WTC11 (cell line): ENCODE results near the gene DOCK1. TPM values are rescaled to one million over a fixed set of nuclear protein-coding genes. Genes with fewer than 3 reads are reported as not detected.

Experiments used
- ATAC-seq: fragments of 200-7000 bp; cut with Tn5 transposase; 2 replicates; pipeline ENCODE4 v1.10.0; 2021; ENCODE audit warnings: mild to moderate bottlenecking, moderate library complexity
- CTCF ChIA-PET: fragments of 300-600 bp; sonication (Branson Sonifier 250); formaldehyde crosslinking; loops from one replicate; lab custom pipeline; 2021; ENCODE audit warnings: antibody characterized with exemption; lab: Charles Lee
- POLR2A ChIA-PET: fragments of 350-600 bp; sonication (Branson Sonifier 250); formaldehyde crosslinking; loops from one replicate; lab custom pipeline; 2021; ENCODE audit warnings: antibody characterized with exemption; lab: Charles Lee
- DNase-seq: peaks from one replicate; pipeline ENCODE4 v3.0.0; 2021; ENCODE audit warnings: low spot score
- H3K27ac Mint-ChIP-seq: 2 replicates; pipeline ENCODE4 v1.8.0; 2021; ENCODE audit warnings: mixed read lengths
- H3K27me3 Mint-ChIP-seq: 2 replicates; pipeline ENCODE4 v1.8.0; 2021; ENCODE audit warnings: low read depth, mild to moderate bottlenecking, moderate library complexity, mixed read lengths
- H3K36me3 Mint-ChIP-seq: 2 replicates; pipeline ENCODE4 v1.8.0; 2021; ENCODE audit warnings: mixed read lengths
- H3K4me1 Mint-ChIP-seq: 2 replicates; pipeline ENCODE4 v1.8.0; 2022; ENCODE audit warnings: mixed read lengths
- H3K4me3 Mint-ChIP-seq: 2 replicates; pipeline ENCODE4 v1.8.0; 2021; ENCODE audit warnings: mild to moderate bottlenecking, moderate library complexity, mixed read lengths
- H3K9me3 Mint-ChIP-seq: 2 replicates; pipeline ENCODE4 v1.8.0; 2021; ENCODE audit warnings: mixed read lengths
- ATF3 ChIP-seq: sonication (generic); formaldehyde crosslinking; conservative IDR thresholded peaks from 2 replicates; pipeline ENCODE4 v1.8.1; 2022; ENCODE audit warnings: mild to moderate bottlenecking, missing genetic modification reagents
- ELF4 ChIP-seq: sonication (generic); formaldehyde crosslinking; IDR thresholded peaks from 2 replicates; pipeline ENCODE4 v1.8.1; 2022; ENCODE audit warnings: low read depth, mild to moderate bottlenecking, moderate library complexity, missing genetic modification reagents
- ERG ChIP-seq: fragments of 250-450 bp; sonication (Bioruptor Pico); IDR thresholded peaks from 2 replicates; pipeline ENCODE4 v1.8.0; 2021; ENCODE audit warnings: mild to moderate bottlenecking
- FOXK1 ChIP-seq: sonication (generic); formaldehyde crosslinking; IDR thresholded peaks from 2 replicates; pipeline ENCODE4 v1.8.0; 2022; ENCODE audit warnings: mild to moderate bottlenecking, moderate library complexity, missing genetic modification reagents
- FOXP4 ChIP-seq: sonication (generic); formaldehyde crosslinking; IDR thresholded peaks from 2 replicates; pipeline ENCODE4 v1.8.0; 2022; ENCODE audit warnings: mild to moderate bottlenecking, missing genetic modification reagents
- GRHL2 ChIP-seq: fragments of 250-450 bp; sonication (Bioruptor Pico); IDR thresholded peaks from 2 replicates; pipeline ENCODE4 v1.8.0; 2022; ENCODE audit warnings: mild to moderate bottlenecking, moderate library complexity; ENCODE audit not compliant: insufficient replicate concordance, severe bottlenecking
- HMGA2 ChIP-seq: fragments of 250-450 bp; sonication (Bioruptor Pico); IDR thresholded peaks from 2 replicates; pipeline ENCODE4 v1.4.0; 2021; ENCODE audit warnings: mild to moderate bottlenecking, moderate library complexity
- JAZF1 ChIP-seq: fragments of 250-450 bp; sonication (Bioruptor Pico); IDR thresholded peaks from 2 replicates; pipeline ENCODE4 v1.9.0; 2021; ENCODE audit warnings: moderate library complexity, mild to moderate bottlenecking, inconsistent platforms
- MLX ChIP-seq: sonication (generic); formaldehyde crosslinking; IDR thresholded peaks from 2 replicates; pipeline ENCODE4 v1.8.1; 2023; ENCODE audit warnings: mild to moderate bottlenecking, missing genetic modification reagents, moderate library complexity
- NFE2L1 ChIP-seq: sonication (generic); formaldehyde crosslinking; IDR thresholded peaks from 2 replicates; pipeline ENCODE4 v1.8.1; 2023; ENCODE audit warnings: missing genetic modification reagents
- NR1H2 ChIP-seq: sonication (generic); formaldehyde crosslinking; IDR thresholded peaks from 2 replicates; pipeline ENCODE4 v1.9.0; 2021; ENCODE audit warnings: mild to moderate bottlenecking, moderate library complexity, missing genetic modification reagents
- NR3C1 ChIP-seq: sonication (generic); formaldehyde crosslinking; conservative IDR thresholded peaks from 2 replicates; pipeline ENCODE4 v1.8.1; 2023; ENCODE audit warnings: low read depth, mild to moderate bottlenecking, missing genetic modification reagents
- PRRX2 ChIP-seq: fragments of 250-450 bp; sonication (Bioruptor Pico); IDR thresholded peaks from 2 replicates; pipeline ENCODE4 v1.8.0; 2021; ENCODE audit warnings: mild to moderate bottlenecking
- SP1 ChIP-seq: sonication (generic); formaldehyde crosslinking; conservative IDR thresholded peaks from 2 replicates; pipeline ENCODE4 v1.8.1; 2022; ENCODE audit warnings: missing genetic modification reagents
- ZNF219 ChIP-seq: sonication (generic); formaldehyde crosslinking; IDR thresholded peaks from 2 replicates; pipeline ENCODE4 v1.8.0; 2023; ENCODE audit warnings: missing genetic modification reagents, mild to moderate bottlenecking, borderline replicate concordance
- ZNF317 ChIP-seq: sonication (generic); formaldehyde crosslinking; IDR thresholded peaks from 2 replicates; pipeline ENCODE4 v1.8.1; 2023; ENCODE audit warnings: low read depth, mild to moderate bottlenecking, moderate library complexity, missing genetic modification reagents, borderline replicate concordance
- total RNA-seq: library from RNA; stranded (reverse); gene quantifications from 3 replicates; pipeline ENCODE4 v1.2.3, GENCODE V29; 2021
- TF ChIP-seq, protein P1 (sequence below): sonication (generic); formaldehyde crosslinking; IDR thresholded peaks from 2 replicates; pipeline ENCODE4 v1.8.0; 2023; ENCODE audit warnings: missing genetic modification reagents
- TF ChIP-seq, protein P2 (sequence below): sonication (generic); formaldehyde crosslinking; IDR thresholded peaks from 2 replicates; pipeline ENCODE4 v1.8.1; 2023; ENCODE audit warnings: mild to moderate bottlenecking, missing genetic modification reagents, moderate library complexity
- TF ChIP-seq, protein P3 (sequence below): sonication (generic); formaldehyde crosslinking; IDR thresholded peaks from 2 replicates; pipeline ENCODE4 v1.8.1; 2022; ENCODE audit warnings: mild to moderate bottlenecking, missing genetic modification reagents, moderate library complexity, borderline replicate concordance

DOCK1 gene
- total RNA-seq, 1 experiment from 2014 or later = 52.1 TPM

- H3K4me1 Mint-ChIP-seq = no peaks in the 10 kb centered on the region
- peaks cover 17% of the 10 kb centered on the region for H3K36me3 Mint-ChIP-seq
- H3K4me3 Mint-ChIP-seq = no peak overlapping the region
- no peaks in the 10 kb centered on the region for H3K9me3 Mint-ChIP-seq
- DNase-seq (no peak), ATAC-seq (no peak)
- no peak overlapping the region for H3K27ac Mint-ChIP-seq
- POLR2A ChIA-PET = no interaction called here
- no peak for TF ChIP-seq ATF3
- TF ChIP-seq FOXK1 (CRISPR knock-in tag) = no peak
- no peak for TF ChIP-seq ELF4 (CRISPR knock-in tag)
- no peak for TF ChIP-seq SP1 (CRISPR knock-in tag)
- no peak for TF ChIP-seq ERG (CRISPR knock-in tag)
- no peak for TF ChIP-seq NFE2L1 (CRISPR knock-in tag)
- no peak for TF ChIP-seq ZNF219
- TF ChIP-seq MLX (CRISPR knock-in tag) = no peak
- TF ChIP-seq PRRX2 (CRISPR knock-in tag) = no peak
- TF ChIP-seq, all 79 proteins: peak for 0
- CTCF ChIA-PET = no interaction called here
- H3K27me3 Mint-ChIP-seq = no peaks in the 10 kb centered on the region
Observed at GRCh38 chr10:127376071-127376470, 470.8 kb downstream of the DOCK1 start.

- DNase-seq (no peak), ATAC-seq (no peak)
- ChIA-PET POLR2A (no interaction called here), CTCF (no interaction called here)
- H3K4me1 Mint-ChIP-seq = no peaks in the 10 kb centered on the region
- peaks cover 20% of the 10 kb centered on the region for H3K36me3 Mint-ChIP-seq
- H3K27me3 Mint-ChIP-seq = no peaks in the 10 kb centered on the region
- H3K4me3 Mint-ChIP-seq = no peak overlapping the region
- H3K27ac Mint-ChIP-seq = no peak overlapping the region
- no peaks in the 10 kb centered on the region for H3K9me3 Mint-ChIP-seq
- TF ChIP-seq JAZF1 (CRISPR knock-in tag) = no peak
- no peak for TF ChIP-seq FOXK1 (CRISPR knock-in tag)
- TF ChIP-seq, protein P1, sequence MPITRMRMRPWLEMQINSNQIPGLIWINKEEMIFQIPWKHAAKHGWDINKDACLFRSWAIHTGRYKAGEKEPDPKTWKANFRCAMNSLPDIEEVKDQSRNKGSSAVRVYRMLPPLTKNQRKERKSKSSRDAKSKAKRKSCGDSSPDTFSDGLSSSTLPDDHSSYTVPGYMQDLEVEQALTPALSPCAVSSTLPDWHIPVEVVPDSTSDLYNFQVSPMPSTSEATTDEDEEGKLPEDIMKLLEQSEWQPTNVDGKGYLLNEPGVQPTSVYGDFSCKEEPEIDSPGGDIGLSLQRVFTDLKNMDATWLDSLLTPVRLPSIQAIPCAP (CRISPR knock-in tag) = no peak
- TF ChIP-seq NR3C1 = no peak
- no peak for TF ChIP-seq ZNF317 (CRISPR knock-in tag)
- no peak for TF ChIP-seq SP1 (CRISPR knock-in tag)
- TF ChIP-seq, protein P2, sequence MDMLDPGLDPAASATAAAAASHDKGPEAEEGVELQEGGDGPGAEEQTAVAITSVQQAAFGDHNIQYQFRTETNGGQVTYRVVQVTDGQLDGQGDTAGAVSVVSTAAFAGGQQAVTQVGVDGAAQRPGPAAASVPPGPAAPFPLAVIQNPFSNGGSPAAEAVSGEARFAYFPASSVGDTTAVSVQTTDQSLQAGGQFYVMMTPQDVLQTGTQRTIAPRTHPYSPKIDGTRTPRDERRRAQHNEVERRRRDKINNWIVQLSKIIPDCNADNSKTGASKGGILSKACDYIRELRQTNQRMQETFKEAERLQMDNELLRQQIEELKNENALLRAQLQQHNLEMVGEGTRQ (CRISPR knock-in tag) = no peak
- TF ChIP-seq, protein P3, sequence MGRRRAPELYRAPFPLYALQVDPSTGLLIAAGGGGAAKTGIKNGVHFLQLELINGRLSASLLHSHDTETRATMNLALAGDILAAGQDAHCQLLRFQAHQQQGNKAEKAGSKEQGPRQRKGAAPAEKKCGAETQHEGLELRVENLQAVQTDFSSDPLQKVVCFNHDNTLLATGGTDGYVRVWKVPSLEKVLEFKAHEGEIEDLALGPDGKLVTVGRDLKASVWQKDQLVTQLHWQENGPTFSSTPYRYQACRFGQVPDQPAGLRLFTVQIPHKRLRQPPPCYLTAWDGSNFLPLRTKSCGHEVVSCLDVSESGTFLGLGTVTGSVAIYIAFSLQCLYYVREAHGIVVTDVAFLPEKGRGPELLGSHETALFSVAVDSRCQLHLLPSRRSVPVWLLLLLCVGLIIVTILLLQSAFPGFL (CRISPR knock-in tag) = no peak
- no peak for TF ChIP-seq FOXP4 (CRISPR knock-in tag)
- no peak for TF ChIP-seq GRHL2 (CRISPR knock-in tag)
- TF ChIP-seq NR1H2 (CRISPR knock-in tag) = no peak
- no peak for TF ChIP-seq HMGA2 (CRISPR knock-in tag)
Observed at GRCh38 chr10:127378628-127379027, 473.4 kb downstream of the DOCK1 start.
